GM19043 (cell line): ENCODE data around the gene NOXO1.

Source experiments
- ATAC-seq: cut with Tn5 transposase; IDR thresholded peaks from one replicate; pipeline ENCODE4 v1.9.1; 2021; ENCODE audit warnings: low read depth; ENCODE audit not compliant: unreplicated experiment

The NOXO1 gene

DNA sequence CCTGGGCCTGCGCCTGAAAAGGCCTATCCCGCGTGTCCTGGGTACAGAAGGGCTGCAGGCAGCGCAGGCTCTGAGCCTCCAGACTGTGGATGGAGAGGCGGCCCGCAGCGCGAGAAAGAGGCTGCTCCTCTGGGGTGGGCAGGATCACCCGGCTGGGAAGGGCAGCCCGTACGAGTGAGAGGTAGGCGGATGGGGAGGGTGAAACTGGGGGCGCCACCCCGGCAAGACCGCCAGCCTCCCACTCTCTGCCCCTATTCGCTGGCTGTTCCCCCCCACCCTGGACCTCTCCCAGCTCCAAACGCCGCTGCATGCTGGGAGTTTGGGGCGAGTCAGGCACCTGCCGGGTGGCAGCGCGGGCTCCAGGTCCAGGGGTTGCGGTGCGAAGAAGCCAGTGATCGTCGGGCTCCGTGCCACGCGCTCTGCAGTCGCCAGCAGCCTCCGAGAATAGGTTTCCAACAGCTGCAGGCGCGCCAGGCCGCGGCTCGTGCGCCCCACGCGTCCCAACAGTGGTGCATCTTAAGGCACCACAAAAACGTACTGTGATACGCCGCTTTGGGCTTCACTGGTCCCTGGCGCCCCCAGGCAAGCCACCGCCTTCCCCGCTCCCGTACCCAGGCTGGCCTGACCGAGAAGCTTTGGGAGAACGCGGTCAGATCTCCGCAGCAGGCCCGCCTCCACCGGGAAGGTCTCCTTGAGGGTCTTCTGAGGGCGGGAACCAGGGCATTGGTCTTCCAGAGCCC is 1.1 kb downstream of the NOXO1 start:
- ATAC-seq: no peak

DNA sequence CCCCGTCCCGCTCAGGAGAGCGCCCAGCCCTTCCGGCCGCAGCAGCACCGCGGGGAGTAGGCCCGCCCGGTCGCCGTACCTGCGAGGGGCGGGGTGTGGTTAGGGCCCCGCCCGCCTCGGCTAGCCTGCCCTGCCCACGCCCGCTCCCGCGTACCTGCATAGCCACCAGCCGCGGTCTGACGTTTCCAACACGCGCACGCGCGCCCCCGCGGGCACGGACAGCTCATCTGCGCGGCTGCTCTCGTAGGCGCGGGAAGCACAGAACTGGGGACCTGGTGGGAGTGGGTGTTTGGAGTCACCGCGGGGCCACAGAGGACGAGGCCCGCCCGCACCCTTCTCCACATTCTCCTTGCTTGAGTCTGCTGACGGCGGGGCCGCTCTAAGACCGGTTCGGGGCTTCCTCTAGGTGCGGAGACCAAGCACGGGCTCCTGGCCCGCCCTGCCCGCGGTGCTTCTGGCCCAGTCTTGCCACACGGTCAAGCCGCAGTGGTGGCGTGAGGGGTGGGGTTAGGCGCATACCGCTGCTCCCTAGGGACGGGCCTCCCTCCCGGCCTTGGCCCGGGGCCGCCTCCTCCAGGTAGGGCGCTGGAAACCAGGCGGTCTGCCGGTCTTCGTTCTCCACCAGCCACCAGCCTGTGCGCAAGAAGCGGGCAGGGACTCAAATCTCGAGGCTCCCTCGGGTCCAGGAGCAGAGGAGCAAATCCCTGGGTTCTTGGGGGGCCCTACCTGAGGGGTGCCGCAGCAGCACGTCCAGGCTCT is 1.8 kb downstream of the NOXO1 start:
- ATAC-seq: no peak

DNA sequence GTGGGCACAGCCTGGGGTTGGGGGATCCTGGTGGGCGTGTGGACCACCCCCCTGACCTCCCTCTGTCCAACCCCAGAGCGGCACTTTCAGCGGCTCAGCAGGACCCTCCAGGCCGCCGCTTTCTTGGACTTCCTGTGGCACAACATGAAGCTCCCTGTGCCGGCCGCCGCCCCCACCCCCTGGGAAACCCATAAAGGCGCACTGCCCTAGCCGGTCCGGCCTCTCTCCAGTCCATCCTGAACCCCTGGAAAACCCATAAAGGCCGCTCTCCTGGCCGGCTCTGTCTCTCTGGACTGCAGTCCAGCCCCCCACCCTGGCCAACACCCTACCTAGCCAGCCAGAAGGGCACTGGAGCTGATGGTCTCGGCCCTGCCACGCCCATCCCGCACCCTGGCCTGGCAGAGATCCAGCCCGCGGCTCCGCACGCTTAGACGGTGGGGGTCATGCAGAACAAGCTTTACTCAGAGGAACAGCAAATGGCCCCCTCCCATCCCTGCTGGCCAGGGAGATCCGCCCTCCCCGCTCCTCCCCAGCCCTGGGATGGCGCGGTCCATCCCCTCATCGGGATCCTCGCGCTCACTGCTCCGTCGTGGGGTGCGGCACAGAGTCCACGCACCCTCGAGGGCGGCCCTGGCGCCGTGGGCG is 2.7 kb downstream of the NOXO1 start:
- ATAC-seq: no peak

DNA sequence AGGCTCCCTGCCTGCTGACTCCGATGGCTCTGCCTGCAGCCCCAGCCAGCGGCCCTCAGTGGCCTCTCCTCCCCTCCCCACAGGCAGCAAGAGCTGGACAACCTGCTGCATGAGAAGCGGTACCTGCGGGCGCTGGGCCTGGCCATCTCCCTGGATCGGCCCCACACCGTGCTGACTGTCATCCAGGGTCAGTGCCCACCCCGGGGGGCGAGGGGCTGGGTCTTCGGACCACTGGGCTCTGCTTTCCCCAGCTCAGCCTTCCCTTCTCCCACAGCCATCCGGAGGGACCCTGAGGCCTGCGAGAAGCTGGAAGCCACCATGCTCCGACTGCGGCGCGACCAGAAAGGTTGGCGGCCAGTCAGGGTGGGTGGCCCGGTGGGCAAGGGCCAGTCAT is 3.4 kb downstream of the NOXO1 start:
- no peak for ATAC-seq

DNA sequence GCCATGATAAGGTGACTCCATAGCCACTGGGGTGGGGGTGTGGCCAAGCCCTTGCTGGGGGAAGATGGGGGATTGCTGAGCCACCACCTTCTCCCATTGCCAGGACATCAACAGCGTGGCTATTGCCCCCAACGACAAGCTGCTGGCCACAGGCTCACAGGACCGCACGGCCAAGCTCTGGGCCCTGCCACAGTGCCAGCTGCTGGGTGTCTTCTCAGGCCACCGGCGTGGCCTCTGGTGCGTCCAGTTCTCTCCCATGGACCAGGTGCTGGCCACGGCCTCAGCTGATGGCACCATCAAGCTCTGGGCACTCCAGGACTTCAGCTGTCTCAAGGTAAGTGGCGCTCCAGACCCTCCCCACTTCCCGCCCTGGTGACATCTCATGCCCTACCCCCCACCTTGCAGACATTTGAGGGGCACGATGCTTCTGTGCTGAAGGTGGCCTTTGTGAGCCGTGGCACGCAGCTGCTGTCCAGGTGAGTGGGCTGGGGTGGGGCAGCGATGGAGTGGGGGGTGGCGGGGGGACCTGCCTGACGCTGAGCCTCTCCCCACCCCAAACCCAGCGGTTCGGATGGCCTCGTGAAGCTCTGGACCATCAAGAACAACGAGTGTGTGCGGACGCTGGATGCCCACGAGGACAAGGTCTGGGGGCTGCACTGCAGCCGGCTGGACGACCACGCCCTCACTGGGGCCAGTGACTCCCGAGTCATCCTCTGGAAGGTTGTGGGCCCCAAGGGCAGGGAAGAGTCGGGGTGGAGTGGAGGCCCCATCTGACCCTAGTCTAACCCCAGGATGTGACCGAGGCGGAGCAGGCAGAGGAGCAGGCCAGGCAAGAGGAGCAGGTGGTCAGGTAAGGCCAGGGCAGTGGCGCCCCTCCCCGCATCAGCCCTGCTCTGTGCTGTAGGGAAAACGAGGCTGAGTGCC is 4.1 kb downstream of the NOXO1 start:
- ATAC-seq: no peak

DNA sequence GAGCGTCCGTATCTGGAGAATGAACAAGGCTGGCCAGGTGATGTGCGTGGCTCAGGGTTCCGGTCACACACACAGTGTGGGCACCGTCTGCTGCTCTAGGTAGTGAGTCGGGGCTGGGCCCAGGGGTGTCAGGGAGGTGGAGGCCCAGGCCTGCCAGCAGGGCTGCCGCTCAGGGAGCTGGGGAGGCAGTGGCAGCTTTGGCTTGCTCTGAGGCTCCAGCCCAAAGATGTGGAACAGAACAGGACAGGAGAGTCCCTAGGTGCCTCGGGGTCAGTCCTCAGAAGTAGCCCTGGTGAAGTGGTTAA is 5.1 kb downstream of the NOXO1 start:
- ATAC-seq: no peak

DNA sequence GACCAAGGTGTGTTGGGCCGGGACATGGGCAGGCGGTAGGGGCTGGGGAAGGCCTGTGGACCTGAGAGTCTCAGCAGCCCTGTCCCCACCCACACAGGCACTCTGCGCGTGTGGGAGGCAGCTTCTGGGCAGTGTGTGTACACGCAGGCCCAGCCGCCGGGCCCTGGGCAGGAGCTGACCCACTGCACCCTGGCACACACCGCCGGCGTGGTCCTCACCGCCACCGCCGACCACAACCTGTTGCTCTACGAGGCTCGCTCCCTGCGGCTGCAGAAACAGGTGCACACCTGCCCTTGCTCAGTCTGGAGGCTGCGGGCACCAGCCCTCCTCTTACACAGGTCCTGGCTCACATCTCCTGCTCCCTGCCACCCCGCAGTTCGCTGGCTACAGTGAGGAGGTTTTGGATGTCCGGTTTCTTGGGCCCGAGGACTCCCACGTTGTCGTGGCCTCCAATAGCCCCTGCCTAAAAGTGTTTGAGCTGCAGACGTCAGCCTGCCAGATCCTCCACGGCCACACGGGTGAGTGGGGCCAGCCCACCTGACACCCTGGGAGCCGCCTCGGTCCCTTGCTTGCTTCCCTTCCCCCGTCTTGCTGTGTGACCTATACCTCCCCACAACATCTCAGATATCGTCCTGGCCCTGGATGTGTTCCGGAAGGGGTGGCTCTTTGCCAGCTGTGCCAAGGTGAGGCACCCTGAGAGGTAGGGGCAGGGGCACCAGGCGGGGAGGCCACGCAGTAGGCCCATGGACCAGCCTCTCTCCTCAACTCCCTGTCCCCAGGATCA is 5.6 kb downstream of the NOXO1 start:
- ATAC-seq: no peak

DNA sequence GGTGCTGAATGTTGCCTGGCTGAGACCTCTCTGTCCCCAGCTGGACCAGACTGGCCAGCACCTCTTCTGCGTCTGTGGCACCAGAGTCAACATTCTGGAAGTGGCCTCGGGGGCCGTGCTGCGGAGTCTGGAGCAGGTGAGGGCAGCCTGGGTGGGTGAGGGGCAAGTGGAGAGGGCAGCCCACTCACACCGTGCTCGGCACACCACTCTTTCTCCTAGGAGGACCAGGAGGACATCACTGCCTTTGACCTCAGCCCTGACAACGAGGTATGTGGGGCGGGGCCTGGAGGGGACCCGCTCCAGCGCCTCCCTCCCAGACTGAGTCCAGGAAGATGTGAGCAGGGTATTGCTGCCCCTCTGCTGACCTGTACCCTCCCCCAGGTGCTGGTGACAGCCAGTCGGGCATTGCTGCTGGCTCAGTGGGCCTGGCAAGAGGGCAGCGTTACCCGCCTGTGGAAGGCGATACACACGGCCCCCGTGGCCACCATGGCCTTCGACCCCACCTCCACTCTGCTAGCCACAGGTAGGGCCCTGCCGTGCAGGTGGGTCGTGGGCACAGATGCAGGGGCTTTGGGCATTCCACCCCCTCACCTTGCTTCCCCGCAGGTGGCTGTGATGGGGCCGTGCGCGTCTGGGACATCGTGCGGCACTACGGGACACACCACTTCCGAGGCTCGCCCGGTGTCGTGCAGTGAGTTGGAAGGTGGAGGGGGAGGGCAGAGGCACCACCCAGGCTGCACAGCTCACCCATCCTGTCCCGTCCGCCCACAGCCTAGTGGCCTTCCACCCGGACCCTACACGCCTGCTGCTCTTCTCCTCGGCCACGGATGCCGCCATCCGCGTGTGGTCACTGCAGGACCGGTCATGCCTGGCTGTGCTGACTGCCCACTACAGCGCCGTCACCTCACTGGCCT is 6.9 kb downstream of the NOXO1 start:
- no peak for ATAC-seq

DNA sequence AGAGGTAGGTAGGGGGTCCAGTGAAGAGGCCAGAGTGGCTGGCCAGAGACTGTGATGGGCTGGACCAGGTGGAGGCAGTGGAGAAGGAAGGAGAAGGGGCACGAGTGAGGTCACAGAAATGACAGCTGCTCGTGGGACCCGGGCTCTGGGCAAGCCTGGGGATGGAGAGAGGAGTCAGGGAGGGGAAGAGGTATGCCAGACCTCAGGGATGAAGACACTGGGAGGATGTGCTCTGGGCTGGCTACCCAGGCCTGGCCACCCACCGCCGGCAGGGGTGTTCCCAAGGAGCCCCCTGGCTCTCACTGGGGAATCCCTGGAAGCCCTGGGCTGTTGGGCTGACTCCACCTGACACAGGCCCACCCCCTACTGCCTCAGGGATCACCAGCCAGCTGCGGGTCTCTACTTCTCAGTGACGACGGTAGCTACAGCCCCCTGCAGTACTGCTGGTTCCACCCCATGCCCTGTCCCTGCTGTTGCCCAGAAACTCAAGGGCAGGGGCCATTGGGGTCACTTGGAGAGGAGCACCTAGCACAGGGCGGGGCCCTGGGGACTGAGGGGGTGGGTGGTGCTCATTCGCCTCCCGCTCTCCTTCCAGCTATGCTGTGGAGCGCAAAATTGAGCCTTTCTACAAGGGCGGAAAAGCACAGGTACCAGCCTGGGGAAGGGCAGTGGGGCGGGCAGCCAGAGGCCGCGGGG is 7.7 kb downstream of the NOXO1 start:
- no peak for ATAC-seq

DNA sequence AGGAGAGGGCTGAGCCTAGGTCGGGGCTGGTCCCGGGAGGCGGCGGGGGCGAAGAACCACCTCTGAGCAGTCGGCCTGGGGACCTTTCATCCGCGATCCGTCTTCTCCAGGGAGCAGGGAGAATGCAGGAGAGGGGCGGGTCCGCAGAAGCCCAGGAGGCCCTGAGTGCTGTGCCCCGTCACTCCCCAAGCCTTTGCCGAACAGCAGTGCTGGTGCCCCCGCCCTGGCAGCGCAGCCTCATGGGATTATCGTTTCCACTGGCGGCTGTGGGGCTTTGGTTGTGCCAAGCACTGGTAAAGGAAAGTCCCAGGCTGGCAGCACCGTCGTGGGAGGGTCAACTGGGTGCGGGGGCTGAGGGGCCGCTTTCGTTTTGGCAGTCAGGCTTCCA is 8.8 kb downstream of the NOXO1 start:
- no peak for ATAC-seq

DNA sequence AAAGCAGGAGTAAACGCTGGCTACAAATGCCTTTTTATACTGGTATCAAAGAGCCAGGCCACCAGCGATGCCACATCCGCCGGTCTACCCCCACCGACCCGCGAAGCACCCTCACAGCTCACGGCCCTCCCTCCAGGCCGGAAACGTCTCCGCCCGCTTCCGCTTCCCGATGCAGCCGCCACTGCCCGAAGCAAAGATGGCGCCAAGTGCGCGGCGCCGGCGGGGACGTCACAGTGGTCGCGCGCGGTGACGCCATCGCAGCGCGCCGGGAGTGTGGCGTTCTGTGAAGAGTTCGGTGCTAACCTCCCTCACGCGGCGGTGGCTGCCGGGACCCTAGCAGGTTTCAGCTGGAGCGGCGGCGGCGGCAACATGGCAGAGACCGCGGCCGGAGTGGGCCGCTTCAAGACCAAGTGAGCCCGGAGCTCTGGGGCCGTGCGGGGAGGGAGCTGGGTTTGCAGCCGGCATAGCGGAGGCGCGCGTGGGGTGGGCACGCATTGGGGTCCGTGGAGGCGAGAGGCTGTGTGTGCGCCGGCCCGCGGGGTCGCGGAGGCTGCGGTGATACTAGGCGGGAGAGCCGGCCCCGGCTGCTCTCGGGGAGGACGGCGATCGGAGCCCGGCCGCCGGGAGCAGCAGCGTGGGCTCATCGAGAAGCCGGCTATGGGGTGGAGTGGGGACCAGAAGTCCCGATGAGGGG is 9.3 kb downstream of the NOXO1 start, which contains the start of gene TBL3:
Gene TBL3, plus strand, starts transcription at position 258 of the 694 bp plus-strand sequence. Its CDS starts 112 bp downstream, at position 370.
- peak; percentile 76 for ATAC-seq

DNA sequence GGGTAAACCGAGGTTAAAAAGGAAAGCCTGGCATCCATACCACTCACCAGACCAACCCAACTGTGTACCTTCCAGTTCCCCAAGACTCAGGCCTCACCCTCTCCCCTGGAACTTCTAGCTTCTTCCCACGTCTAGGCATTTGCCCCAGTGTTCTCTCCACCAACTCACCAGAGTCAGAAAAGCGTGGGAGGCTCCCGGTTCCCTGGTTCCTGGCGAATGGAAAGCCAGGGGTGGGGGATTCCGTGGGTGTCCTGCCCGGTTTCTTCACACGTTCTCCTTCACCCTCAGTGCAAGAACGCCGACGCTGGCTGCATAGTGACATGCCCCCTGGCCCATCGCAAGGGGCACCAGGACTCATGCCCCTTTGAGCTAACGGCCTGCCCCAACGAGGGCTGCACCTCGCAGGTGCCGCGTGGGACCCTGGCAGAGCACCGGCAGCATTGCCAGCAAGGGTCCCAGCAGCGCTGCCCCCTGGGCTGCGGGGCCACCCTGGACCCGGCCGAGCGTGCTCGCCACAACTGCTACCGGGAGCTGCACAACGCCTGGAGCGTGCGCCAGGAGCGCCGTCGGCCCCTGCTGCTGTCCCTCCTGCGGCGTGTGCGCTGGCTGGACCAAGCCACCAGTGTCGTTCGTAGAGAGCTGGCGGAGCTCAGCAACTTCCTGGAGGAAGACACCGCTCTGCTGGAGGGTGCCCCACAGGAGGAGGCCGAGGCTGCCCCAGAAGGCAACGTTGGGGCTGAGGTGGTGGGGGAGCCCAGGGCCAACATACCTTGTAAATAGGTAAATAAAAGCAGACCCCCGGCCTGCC is 12.9 kb downstream of the NOXO1 start:
- no peak for ATAC-seq

DNA sequence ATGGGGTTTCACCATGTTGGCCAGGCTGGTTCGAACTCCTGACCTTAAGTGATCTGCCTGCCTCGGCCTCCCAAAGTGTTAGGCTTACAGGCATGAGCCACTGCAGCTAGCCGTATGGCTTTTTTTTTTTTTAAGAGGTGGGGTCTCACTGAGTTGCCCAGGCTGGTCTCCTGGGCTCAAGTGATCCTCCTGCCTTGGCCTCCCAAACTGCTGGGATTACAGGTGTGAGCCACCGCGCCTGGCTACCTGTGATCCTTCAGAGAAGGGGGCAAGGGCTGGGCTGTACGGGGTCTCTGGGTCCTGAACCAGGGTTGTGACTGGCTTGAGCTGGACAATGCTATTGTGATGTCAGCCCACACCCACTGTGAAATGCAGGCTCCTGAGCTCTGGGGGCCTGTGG is 14.8 kb downstream of the NOXO1 start, which contains the start of gene RNF151:
Gene RNF151, plus strand, starts transcription at position 397 of the 400 bp plus-strand sequence. CDS start 26 bp downstream, outside the sequence.
- ATAC-seq: no peak

DNA sequence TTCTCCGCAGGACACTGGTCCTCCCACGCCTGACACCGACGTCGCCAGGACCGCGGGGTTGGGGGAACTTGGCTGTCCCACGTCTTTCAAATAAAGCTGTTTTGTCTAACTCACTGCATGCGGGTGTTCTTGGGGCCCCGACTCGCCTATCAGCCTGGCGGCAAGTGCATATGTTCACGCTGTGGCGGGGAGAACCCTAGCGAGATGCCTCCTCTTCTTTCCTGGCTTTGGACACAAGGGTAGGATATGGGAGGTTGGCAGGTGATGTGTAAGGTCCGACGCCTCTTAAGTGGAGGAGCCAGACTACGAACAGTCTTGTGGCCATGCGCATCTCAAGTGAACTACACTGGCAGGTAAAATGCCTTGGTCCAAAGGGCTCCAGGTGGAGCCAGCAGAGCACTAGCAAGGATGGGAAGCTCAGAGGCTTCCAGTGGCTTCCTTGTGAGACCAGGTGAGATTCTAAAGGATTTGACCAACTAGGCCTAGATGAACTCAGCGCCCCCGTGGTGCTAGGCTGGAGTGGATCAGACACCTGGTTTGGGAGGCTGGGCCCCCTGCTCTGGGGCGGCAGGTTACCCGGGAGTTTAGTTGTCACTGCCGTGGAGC is 15.8 kb downstream of the NOXO1 start:
- no peak for ATAC-seq

DNA sequence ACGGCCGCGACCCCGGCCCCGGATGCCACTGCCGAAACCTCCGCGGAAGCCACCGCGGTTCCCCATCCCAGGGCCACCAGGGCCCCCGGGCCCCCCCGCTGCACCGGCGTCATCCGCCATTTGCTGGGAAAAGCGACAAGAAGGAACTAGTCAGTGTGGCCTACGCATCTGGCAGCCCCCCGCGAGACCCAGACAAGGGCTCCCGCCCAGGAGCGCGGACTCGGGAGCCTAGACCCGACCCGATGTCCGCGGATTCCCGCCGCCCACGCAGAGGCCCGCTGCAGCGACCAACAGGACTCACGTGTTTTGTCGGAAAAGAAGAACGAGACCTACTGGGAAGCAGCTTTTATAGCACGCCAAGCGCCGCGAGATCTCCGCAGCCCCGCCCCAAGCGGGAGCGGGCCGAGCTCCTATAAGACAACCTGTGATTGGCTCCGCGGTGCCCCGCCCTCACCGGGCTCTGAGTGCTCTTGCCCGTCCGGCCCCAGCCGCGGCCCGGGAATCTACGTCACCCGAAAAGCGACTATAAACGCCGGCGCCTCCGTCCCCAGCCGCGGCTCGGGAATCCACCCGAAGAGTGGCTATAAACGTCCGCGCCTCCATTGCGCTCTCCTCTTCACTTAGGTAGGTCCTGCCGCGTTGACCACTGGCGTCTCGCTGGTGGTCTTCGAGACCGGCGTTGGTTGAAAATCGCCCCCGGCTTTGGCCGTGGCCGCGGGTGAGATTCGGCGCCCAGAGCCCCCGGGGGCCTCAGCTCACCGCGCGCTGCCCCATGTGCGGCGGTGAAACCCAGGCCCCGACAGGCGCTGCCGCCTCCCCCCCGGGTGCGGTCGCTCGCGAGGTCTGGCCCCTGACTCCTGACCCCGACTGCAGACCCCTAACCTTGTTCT is 16.5 kb downstream of the NOXO1 start, which contains the start of gene RPS2:
Gene RPS2, minus strand, starts transcription at position 321 of the 890 bp plus-strand sequence. Its CDS starts 201 bp downstream, at position 120.
- peak; percentile 76 for ATAC-seq
